Measurements from ENCODE around the gene KIF1B.

- TF ChIP-seq CTCF (IDR thresholded peaks at IDR 0.05), result no peak
- no peak for TF ChIP-seq ZFX (IDR thresholded peaks at IDR 0.05; ENCODE audit: borderline replicate concordance)
These were observed 753 bp downstream of the KIF1B start for GRCh38 chr1:10210841-10211804.

Measured in 22Rv1 (cell line).